HCT116 (cell line): ENCODE data around the gene GPR78. TPM values are rescaled to one million over a fixed set of nuclear protein-coding genes. Genes with fewer than 3 reads are reported as not detected.

Experiments
- ATAC-seq: fragments of 200-7000 bp; cut with Tn5 transposase; 2 replicates; pipeline ENCODE4 v1.9.1; 2020; ENCODE audit warnings: mild to moderate bottlenecking, moderate library complexity
- BruUV-seq: library from RNA; stranded (reverse); fragments of 400-500 nt; replicated peaks from 2 replicates; lab custom pipeline; 2021; lab: Mats Ljungman, UMichigan
- CTCF ChIA-PET: fragments of 300-600 bp; sonication (Branson Sonifier 250); formaldehyde crosslinking; loops from one replicate; lab custom pipeline; 2021; ENCODE audit warnings: antibody characterized with exemption; lab: Charles Lee
- POLR2A ChIA-PET: fragments of 300-600, 350-600 bp; sonication (Branson Sonifier 250); formaldehyde crosslinking; loops from one replicate; lab custom pipeline; 2021; ENCODE audit warnings: antibody characterized with exemption; lab: Charles Lee
- RAD21 ChIA-PET, 2 experiments: fragments of 300-600 bp; sonication (Branson Sonifier 250); formaldehyde crosslinking; loops; one replicate each; lab custom pipeline; 2023; ENCODE audit warnings: low total read pairs in 2 of 2; ENCODE audit not compliant: uncharacterized antibody in 2 of 2, unreplicated experiment in 2 of 2, low non-redundant PET in 1 of 2; lab: Charles Lee
- DNase-seq: peaks from one replicate; pipeline ENCODE4 v3.0.0-alpha.2; 2010; ENCODE audit warnings: low read depth, low spot score
- H2AFZ ChIP-seq: fragments of 200-600 bp; shearing (Covaris generic), sonication (generic); 2 replicates; pipeline ENCODE4 v1.6.1; 2017; ENCODE audit warnings: low read depth, mixed run types, mixed read lengths, antibody characterized with exemption, low read length; ENCODE audit not compliant: poor library complexity, severe bottlenecking
- H3K27ac ChIP-seq: 2 replicates; pipeline ENCODE4 v1.5.1; 2012; ENCODE audit warnings: low read depth, low read length
- H3K27me3 ChIP-seq: fragments of 200-600 bp; sonication (generic); 2 replicates; pipeline ENCODE4 v1.6.1; 2016; ENCODE audit warnings: mixed run types, low read length, mixed read lengths; ENCODE audit not compliant: insufficient read depth
- H3K36me3 ChIP-seq, 2 experiments: fragments of 200-500 bp in 1 of 2; fragments of 200-600 bp in 1 of 2; sonication (Bioruptor generic) in 1 of 2; sonication (generic) in 1 of 2; 2 replicates each; pipeline versions ENCODE4 v1.5.1 to v1.6.1; 2014 to 2016; ENCODE audit warnings: low read length in 2 of 2, inconsistent platforms in 1 of 2, mixed read lengths in 1 of 2, mixed run types in 1 of 2; ENCODE audit not compliant: insufficient read depth in 2 of 2, control insufficient read depth in 1 of 2
- H3K4me1 ChIP-seq, 2 experiments: fragments of 200-600 bp in 1 of 2; sonication (generic) in 1 of 2; 2 replicates each; pipeline versions ENCODE4 v1.5.1 to v1.6.1; 2012 to 2017; ENCODE audit warnings: low read length in 2 of 2, inconsistent platforms in 1 of 2, mild to moderate bottlenecking in 1 of 2, mixed read lengths in 1 of 2, mixed run types in 1 of 2, moderate library complexity in 1 of 2; ENCODE audit not compliant: insufficient read depth in 2 of 2, control insufficient read depth in 1 of 2
- H3K4me2 ChIP-seq: fragments of 200-600 bp; sonication (generic); 2 replicates; pipeline ENCODE4 v1.6.1; 2017; ENCODE audit warnings: mixed run types, low read length, mixed read lengths
- H3K4me3 ChIP-seq, 2 experiments: fragments of 200-600 bp in 1 of 2; sonication (generic) in 1 of 2; replicated peaks in 1 of 2; 2 replicates each; pipeline ENCODE4 v1.5.1; 2011 to 2016; ENCODE audit warnings: low read length in 2 of 2, control low read depth in 1 of 2, low read depth in 1 of 2, mild to moderate bottlenecking in 1 of 2, mixed read lengths in 1 of 2, mixed run types in 1 of 2
- H3K79me2 ChIP-seq: fragments of 200-600 bp; sonication (generic); 2 replicates; pipeline ENCODE4 v1.6.1; 2017; ENCODE audit warnings: mild to moderate bottlenecking, mixed run types, low read length, moderate library complexity, mixed read lengths; ENCODE audit not compliant: insufficient read depth
- H3K9ac ChIP-seq: fragments of 200-600 bp; sonication (generic); 2 replicates; pipeline ENCODE4 v1.6.1; 2016; ENCODE audit warnings: low read length, mixed read lengths
- H3K9me2 ChIP-seq: fragments of 200-600 bp; sonication (generic), shearing (Covaris generic); 2 replicates; pipeline ENCODE4 v1.6.1; 2017; ENCODE audit warnings: mixed run types, mild to moderate bottlenecking, moderate library complexity; ENCODE audit not compliant: insufficient read depth
- H3K9me3 ChIP-seq, 2 experiments: fragments of 200-500 bp in 1 of 2; fragments of 200-600 bp in 1 of 2; sonication (Bioruptor generic) in 1 of 2; sonication (generic) in 1 of 2; 2 replicates each; pipeline ENCODE4 v1.6.1; 2014 to 2017; ENCODE audit warnings: low read length in 2 of 2, mixed read lengths in 2 of 2, inconsistent platforms in 1 of 2, low read depth in 1 of 2, mild to moderate bottlenecking in 1 of 2, mixed run types in 1 of 2, moderate library complexity in 1 of 2; ENCODE audit not compliant: control insufficient read depth in 1 of 2, insufficient read depth in 1 of 2
- H4K20me1 ChIP-seq: fragments of 200-600 bp; sonication (generic), shearing (Covaris generic); 2 replicates; pipeline ENCODE4 v1.6.1; 2017; ENCODE audit warnings: mixed run types, mild to moderate bottlenecking, moderate library complexity; ENCODE audit not compliant: insufficient read depth
- CBX3 ChIP-seq: IDR thresholded peaks from 2 replicates; pipeline ENCODE4 v1.6.1; 2012; ENCODE audit warnings: low read depth
- EZH2phosphoT487 ChIP-seq: fragments of 200-600 bp; IDR thresholded peaks from 2 replicates; pipeline ENCODE4 v1.6.1; 2018; ENCODE audit warnings: antibody characterized with exemption, borderline replicate concordance
- JUND ChIP-seq: IDR thresholded peaks from 2 replicates; pipeline ENCODE4 v1.6.1; 2012
- RAD21 ChIP-seq: IDR thresholded peaks from 2 replicates; pipeline ENCODE4 v1.6.1; 2012; ENCODE audit warnings: low read depth, mild to moderate bottlenecking
- REST ChIP-seq: IDR thresholded peaks from 2 replicates; pipeline ENCODE4 v1.6.1; 2012; ENCODE audit warnings: low read depth
- SIN3A ChIP-seq: IDR thresholded peaks from 2 replicates; pipeline ENCODE4 v1.6.1; 2012; ENCODE audit warnings: low read depth
- SP1 ChIP-seq: IDR thresholded peaks from 2 replicates; pipeline ENCODE4 v1.6.1; 2012; ENCODE audit warnings: low read depth
- TCF7L2 ChIP-seq: IDR thresholded peaks from 2 replicates; pipeline ENCODE4 v1.7.0; 2011; ENCODE audit warnings: borderline replicate concordance, inconsistent platforms; ENCODE audit not compliant: insufficient read depth, insufficient read length; ENCODE audit errors: extremely low read depth
- YY1 ChIP-seq: IDR thresholded peaks from 2 replicates; pipeline ENCODE4 v1.6.1; 2011; ENCODE audit warnings: low read length, low read depth, moderate library complexity, mild to moderate bottlenecking; ENCODE audit not compliant: insufficient replicate concordance; ENCODE audit errors: extremely low read depth
- intact Hi-C: fragments of 100-400 bp; cut with micrococcal nuclease; formaldehyde crosslinking; loops from 2 replicates; pipeline ENCODE4 v1.10.0; 2022
- total RNA-seq: library from RNA; stranded (reverse); gene quantifications from one replicate; pipeline ENCODE4 v1.2.1, GENCODE V29; 2021; ENCODE audit not compliant: unreplicated experiment
- TF ChIP-seq, protein P1 (sequence below): IDR thresholded peaks from 2 replicates; pipeline ENCODE4 v1.6.1; 2012

Gene GPR78
- total RNA-seq, 1 experiment from 2014 or later: not detected

DNA sequence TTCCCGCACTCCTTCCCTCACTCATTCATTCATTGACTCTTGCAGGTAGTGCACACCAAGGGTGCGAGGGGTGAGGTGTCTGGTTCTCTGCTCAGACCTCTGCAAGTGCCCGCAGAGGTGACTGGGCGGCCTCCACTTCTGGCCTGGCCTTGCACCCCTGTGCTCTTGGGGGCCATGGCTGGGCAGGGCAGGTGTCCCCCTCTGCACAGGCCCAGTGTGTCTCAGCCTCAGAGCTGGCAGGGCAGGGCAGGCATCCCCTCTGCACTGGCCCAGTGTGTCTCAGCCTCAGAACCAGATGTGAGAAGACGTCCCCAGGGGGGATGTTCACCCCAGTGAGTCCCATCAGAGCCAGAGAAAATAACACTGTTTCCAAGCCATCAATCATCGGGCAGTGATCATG is 29.2 kb downstream of the GPR78 start:
- Histone ChIP-seq H2AFZ (no peak overlapping the region), H3K9ac (no peak overlapping the region), H3K4me1 (no peaks in the 10 kb centered on the region), H3K27ac (no peak overlapping the region), H3K4me3 (no peak overlapping the region), H3K9me3 (no peaks in the 10 kb centered on the region), H3K79me2 (no peaks in the 10 kb centered on the region), H4K20me1 (no peaks in the 10 kb centered on the region), H3K27me3 (no peaks in the 10 kb centered on the region), H3K4me2 (no peak overlapping the region), H3K36me3 (no peaks in the 10 kb centered on the region), H3K9me2 (no peaks in the 10 kb centered on the region)
- BruUV-seq: no TSS peak
- ATAC-seq (no peak), DNase-seq (no peak)
- no peak for TF ChIP-seq SIN3A
- TF ChIP-seq CBX3: no peak
- no peak for TF ChIP-seq RAD21
- TF ChIP-seq SP1: no peak
- TF ChIP-seq REST: no peak
- TF ChIP-seq YY1: no peak
- no peak for TF ChIP-seq JUND
- no peak for TF ChIP-seq TCF7L2
- TF ChIP-seq EZH2phosphoT487: no peak
- TF ChIP-seq, protein P1, sequence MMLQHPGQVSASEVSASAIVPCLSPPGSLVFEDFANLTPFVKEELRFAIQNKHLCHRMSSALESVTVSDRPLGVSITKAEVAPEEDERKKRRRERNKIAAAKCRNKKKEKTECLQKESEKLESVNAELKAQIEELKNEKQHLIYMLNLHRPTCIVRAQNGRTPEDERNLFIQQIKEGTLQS: no peak
- RAD21 ChIA-PET: no interaction called here
- intact Hi-C loops: loop anchor here (10.0 kb wide), 1 partner anchor 275 kb away; no protein-coding TSS in a partner anchor
- POLR2A ChIA-PET: no interaction called here
- CTCF ChIA-PET: no interaction called here
